Stimulated activated CD8-positive, alpha-beta memory T cell treated with anti-CD3 and anti-CD28 coated beads, Interleukin-7, amount 100 ng/mL, for 4 hours (primary cell): ENCODE results near the gene EMCN.
"Not testable (repeated sequence)": the region's sequence is repeated elsewhere in the genome, so short reads cannot be mapped to it uniquely, and the experiment has no call there.

Source experiments
- DNase-seq, 2 donors: peaks; one replicate each; pipeline ENCODE4 v3.0.0-alpha.2; 2020; ENCODE audit warnings: low read depth in 2 of 2

Gene EMCN

DNA sequence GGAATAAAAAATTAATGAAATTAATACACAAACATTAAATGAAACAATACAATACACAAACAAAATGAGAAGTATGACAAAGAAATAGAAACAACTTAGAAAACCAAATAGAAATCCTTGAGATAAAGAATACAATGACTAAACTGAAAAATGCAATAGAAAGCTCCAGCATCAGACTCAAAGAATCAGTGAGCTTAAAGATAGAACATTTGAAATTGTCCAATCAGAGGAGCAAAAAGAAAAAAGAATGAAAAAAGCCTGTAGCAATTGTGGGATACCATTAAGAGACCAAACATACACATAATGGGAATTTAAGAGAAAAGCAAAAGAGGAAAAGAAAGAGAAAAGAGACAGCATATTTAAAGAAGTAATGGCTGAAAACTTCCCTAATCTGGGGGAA is 25.7 kb downstream of the EMCN start:
- DNase-seq, result no peak

DNA sequence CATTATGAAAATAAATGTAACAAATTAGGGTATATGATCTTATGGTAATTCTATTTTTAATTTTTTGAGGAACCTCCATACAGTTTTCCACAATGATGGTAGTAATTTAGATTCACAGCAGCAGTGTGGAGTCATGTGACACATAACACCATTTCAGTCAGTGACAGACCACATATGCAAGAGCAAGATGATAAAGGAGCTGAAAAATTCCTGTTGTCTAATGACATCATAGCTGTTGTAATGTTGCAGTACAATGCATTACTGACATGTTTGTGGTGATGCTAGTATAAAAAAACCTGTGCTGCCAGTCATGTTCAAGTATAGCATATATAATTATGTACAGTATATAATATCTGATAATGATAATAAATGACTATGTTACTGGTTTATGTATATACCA is 28.5 kb downstream of the EMCN start:
- no peak for DNase-seq

DNA sequence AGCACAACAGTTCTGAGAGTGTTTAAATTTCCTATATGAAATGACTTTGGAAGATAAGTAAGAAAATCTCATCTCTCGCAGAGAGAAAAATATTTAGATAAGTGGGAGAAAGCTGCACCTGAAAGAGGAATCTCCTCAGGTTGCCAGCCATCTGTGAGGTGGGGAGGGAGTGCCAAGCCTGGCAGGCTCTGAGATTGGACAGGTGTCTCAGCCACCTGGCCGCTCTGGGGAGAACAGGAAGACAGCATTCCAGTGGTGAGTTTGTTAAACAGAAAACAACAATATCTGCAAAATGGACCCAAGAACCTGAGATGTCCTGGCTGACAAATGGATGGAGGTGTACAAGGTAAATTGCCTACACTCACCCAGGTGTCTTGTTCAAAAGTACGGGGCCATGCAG is 31.3 kb downstream of the EMCN start:
- no peak for DNase-seq

DNA sequence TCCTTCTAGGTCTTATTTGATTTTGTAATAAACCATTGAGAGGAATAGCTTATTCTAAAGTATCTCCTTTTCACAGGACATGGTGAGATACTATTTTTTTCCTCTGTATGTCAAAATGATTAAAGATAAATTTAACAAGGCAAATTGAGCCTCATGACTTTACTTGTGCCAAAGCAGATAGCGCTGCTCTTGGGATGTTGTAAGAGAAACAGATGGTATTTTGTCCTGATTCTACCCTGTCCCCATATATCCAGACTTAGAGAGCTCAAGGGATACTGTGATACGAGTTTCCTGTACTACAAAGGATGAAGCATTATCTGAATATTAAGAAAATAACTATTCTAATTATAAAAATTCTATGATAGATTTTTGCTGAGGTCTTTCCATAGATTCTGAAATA is 34.0 kb downstream of the EMCN start:
- no peak for DNase-seq

DNA sequence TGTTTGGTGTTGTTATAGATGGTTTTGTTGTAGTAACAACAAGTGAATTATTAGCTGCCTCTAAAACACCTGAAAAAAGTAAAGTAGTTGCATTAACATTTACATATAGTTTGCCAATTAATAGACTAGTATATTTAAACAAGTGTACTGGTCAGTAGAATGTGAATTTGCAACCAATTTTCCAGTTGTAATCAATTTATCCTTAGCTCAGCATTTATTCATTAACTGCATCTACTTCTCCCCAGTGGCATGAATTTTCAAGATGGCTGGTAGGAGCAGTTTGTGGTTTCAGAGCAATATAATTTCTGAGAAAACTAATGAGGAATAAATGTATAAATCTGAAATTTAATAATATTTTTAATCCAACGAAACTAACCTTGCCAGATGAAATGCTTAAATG is 37.9 kb downstream of the EMCN start:
- no peak for DNase-seq

DNA sequence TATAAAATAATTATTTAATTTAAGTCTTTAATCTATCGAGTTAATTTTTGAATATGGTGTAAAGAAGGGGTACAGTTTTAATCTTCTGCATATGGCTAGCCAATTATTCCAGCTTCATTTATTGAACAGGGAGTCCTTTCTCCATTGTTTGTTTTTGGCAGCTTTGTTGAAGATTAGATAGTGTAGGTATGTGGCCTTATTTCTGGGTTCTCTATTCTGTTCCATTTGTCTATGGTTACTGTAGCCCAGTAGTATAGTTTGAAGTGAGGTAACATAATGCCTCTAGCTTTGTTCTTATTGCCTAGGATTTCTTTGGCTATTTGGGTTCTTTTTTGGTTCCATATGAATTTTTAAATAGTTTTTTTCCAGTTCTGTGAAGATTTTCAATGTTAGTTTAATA is 48.3 kb downstream of the EMCN start:
- no peak for DNase-seq

DNA sequence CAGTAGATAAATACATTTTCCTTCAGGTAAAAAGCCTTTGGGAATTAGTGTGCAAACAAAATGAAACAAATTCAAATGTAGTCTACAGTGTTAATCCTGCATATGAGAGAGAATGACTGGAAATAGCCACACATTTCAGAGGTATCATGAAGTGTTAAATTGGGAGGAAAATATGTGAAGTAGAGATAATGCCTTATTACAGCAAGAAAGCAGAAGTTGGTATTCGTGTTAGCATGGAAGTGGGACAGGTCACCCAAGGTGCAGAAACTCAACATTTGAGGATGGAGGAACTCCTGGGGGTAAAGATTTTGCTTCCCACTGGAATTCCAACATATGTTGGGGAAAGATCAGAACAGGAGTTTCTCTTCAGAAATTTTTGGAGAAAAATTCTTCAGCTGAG is 51.3 kb downstream of the EMCN start:
- DNase-seq, result no peak

DNA sequence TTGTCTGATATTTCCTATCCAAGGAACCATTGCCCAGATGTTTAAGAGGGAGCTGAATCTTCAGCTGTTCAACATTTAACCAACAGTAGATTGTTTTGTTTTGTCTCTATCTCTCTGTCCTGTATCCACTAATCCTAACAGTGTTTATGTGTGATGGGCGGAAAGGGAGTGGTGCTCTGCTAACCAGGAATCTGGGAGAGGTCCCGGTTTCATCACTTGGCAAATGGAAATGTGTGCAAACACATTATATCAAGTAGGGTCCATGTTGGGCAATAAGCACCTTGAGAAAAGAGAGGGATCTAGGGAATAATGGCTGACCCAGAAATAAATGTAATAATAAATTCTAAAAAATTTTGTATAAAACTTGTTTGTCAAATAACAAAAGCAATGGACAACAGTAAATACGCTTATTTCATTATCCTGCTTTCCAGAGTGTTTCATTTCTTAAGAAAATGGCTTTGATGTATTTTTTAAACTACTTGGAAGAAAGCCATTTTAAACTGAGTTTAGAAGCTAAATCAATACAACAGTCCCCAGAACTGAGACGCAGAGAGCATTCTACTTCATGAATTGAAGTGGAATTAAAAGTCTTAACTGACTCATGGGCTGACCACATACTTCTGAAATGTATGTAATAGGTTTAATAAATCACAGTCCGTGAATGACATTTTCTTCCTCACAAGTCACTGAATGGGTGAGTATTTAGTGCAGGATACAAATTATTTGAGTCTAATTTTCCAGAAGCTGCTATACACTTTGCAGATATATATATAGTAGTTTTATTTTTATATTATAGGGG is 55.8 kb downstream of the EMCN start:
- no peak for DNase-seq

DNA sequence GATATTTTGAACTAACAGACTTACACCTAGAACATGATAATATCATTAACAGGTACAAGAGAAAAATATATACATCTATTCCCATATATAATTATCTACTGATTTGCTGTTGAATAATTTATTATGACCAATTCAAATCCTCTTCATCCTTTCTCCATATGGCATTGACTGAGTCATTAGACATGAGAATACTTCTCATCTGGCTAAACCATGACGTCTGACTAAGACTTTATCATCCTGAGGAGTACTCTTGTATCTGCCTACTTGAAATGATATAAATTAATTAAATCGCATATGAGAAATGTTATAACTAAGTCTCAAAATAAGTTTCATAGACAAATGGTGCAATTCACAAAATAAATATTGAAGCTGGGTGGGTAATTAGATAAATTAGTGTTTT is 67.4 kb downstream of the EMCN start:
- no peak for DNase-seq

DNA sequence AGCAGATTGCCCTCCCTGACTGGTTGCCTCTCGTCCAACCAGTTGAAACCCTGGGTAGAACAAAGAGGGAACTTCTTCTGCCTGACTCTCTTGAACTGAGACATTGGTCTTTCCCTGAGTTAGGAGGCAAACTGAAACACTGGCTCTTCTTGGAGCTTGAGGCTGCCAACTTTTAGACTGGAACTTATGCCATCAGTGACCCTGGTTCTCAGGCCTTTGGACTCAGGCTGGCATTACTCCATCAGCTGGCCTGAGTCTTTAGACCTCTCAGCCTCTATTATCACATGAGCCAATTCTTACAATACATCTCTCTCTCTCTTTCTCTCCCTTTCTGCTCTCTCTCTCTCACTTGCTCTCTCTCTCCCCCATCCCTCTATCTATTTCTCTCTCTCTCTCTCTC is 86.4 kb downstream of the EMCN start:
- no peak for DNase-seq

DNA sequence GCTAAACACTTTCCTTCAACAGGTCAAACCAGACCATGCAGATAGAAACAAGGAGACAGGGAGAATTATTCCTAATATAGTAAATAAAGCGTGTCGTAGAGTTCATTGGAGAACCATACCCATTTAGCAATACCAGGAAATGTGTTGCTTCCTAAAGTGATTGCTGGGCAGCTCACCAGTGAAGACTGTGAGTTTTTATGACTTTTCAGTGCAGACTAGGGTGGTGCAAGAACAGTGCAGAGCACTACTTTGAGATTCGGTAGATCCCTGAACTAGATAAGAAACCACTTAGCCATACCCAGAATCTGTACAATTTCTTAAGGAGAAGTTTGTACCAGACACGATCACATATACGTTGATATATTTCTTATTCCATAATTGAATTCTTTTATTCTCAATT is 87.4 kb downstream of the EMCN start:
- no peak for DNase-seq

DNA sequence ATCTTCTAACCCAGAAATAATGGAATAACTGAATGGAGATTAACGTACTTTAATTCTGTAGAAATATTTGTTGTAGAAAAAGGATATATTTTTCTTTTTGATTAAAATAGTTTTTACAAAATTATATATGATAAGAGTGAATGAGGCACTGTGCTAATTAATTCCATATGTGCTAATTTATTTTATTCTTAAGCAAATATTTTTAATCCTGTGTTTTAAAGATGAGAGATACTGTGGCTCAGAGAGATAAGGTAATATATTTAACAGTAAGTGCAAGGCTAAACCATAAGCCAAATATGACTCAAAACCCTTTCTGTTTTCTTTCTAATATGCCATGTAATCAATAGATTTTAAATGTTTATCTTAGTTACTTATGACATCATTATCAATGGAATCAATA is 88.2 kb downstream of the EMCN start:
- no peak for DNase-seq

DNA sequence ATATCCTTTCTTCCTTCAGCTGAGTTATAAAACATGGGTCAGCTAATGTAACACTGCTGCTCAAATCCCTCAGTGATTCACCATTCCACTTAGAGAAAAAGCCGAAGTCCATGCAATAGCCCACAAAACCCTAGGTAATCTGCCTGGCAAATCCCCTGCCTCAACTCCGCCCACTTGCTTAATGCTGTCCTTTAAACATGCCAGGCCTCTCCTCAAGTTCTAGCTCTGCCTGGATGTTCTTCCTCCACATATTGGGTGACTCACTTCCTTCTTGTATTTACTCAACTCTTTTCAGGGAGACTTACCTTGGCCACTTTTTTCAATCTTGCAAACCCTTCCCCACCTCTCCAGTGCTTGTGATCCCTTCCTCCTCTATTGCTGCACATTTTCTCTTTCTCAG is 89.8 kb downstream of the EMCN start:
- no peak for DNase-seq

DNA sequence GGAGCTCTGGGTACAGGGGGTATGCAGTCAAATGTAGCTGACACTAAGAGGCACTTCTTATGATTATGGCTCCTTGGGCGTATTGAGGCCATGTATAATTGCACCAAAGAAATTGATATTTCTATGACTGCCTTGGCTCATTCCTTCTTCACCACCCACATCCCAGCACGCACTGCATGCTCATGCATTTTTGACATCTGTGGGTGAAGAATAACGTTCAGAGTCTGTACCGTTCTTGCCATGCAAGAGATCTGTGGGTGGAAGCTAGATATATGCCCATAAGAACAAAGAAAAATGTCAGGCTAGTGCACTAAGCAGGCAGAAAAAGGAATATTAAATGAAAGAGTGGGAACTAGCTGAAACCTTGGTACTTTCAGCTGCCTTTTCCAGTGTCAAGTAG is 93.4 kb downstream of the EMCN start:
- no peak for DNase-seq

DNA sequence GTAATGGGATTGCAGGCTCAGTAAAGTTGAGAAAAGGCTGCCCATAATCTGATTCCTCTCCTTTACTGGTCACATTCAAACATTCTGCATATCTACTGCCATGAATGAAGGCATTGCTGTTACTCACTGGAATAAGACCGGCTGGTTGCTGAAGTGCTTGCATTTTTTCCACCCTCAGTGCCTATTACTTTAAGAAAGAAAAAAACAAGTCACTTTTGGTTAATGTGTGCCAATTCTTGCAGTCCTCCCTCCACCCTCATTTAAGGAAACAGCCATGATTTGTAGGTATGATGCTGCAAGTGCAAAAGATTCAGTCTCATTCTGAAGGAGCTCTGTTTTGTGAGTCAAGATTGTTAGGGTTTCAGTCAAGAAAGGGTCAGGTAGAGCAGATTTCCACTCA is 94.9 kb downstream of the EMCN start:
- no peak for DNase-seq

DNA sequence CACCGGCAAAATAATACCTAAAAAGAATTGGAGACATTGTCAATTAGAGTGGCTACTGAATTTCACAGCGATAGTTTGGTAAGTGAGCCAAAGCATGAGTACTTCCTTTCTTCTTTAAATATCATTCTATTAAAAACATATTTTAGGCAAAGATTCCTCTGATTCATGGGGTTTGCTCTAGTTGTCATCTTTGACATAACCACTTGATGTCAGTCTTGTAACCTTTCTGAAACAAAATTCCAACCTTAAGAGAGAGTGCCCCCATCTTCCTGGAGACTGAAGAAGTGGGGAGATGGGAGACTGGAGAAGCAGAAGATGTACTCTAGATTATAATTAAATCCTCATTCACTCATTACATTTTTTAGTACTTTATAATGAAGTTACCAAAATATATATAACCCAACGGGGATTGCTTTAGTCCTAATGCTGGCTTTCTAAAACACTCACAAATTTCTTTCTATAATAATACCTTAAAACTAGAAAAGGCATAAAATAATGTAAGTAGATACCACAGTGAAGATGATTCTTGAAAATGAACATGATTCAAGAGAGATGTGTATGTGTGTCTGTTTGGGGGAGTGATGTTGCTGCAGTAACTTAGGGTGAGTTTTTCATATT is 96.4 kb downstream of the EMCN start:
- DNase-seq, result no peak

DNA sequence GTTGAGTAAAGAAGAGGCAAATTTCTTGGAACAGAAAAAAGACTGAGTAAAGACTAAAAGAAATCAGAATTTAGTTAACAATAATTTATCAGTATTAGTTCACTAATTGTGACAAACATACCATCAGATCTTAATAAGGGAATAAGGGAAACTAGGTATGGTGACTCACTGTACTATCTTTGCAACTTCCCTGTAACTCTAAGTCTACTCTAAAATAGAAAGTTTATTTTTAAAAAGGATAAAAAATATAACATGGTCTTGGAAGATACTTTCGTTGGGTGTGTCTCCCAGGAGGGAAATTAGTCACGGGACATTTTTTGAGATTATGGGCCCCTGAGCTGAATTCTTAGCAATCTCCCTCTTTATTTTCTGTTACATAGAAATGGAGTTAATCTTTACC is 97.3 kb downstream of the EMCN start:
- no peak for DNase-seq

DNA sequence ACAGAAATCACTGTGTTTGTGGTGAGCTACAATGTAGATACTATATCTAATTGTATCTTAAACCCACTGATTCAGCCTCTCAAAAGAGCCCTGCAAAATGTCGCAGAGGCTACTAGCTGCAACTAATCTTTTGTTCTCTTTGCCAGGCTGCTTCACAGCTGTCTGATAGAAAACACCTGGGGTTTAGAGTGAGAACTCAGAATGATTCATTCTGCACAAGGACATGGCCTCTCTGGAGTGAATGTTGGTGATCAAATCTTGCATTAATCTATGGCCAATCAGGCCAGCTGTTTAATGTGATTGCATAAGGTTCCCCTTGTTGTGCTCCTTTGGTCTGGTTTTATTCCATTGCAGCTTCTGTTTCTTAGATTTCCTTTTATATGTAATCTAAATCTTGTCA is 100.3 kb downstream of the EMCN start:
- DNase-seq, result no peak

DNA sequence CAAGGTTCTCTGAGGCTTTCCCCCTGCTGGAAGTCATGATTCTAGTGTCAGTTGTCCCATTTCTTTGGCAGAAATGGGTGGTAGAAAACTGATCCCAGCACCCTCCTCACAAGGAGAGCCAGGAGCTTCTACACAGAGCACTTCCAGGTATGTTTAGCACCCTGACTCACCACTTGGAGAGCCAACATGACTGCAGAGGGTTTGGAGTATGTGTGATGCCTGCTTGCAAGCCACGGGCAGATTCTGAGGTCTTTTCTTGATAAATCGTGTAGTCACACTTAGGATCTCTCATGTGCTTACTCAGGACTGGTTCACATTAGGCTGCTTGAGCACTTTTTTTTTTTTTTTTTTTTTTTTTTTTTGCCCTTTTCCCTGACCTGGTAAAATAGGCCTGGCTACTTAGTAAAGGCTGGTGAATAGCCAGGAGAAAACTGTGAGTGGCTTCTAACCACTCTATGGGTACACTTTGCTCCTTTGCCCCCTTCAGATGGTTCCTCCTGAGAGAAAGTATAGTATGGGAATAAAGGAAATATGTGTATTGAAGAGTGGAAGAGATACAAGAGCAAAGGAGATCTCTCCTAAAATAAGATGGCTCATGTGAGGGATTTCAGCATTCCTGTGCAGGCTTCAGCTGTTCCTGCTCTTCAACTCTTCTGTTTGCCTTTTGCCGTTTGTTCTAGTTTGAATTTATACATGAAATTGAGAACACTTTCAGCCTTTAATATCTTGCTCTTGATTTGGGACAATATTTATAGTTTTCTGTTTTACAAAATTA is 103.6 kb downstream of the EMCN start:
- no peak for DNase-seq

DNA sequence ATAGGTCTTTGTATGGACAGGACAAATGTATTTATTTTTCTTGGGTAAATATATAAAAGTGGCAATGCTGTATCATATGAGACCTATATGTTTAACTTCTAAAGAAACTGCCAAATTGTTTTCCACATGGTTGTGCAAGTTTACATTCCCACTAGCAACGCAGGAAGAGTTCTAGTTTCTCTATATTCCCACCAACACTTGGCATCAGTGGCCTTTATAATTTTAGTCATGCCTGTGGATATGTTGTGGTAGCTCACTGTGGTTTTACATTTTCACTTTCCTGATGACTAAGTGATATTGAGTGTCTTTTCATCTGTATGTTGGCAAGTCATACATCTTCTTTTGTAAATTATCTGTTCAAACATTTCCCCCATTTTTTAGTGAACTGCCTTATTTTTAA is 126.0 kb downstream of the EMCN start:
- no peak for DNase-seq

DNA sequence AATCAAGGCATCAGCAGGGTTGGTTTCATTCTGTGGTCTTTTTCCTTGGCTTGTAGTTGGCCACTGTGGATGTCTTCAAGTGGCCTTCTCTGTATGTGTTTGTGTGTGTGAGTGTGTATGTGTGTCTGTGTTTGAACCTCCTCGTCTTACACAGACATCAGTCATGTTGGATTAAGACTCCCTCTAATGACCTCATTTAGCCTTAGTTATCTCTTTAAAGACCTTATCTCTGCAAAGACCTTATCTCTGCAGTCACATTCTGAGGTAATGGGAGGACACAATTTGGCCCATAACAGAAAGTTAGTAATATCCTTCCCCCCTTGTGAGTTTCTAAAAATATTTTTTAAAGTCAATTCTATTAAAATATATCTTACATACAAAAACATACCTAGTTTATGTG is 126.7 kb downstream of the EMCN start:
- no peak for DNase-seq

DNA sequence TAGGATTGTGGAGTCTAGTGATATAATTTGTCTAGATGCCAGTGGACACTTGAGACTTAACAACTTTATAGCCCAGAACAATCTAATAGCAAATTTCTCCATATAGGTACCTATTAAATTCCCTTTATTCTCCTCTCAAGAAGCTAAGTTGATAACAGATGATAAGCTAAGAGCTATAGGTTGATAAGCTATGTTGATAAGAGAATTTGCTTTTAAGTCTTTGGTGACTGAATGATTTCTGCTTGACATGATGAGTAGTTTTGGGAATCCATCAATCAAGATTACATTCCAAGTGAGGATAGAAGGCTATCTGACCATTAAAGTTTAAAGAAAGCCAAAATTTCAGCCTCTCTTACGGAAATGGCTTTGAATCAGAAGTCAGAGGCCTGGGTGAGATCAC is 131.6 kb downstream of the EMCN start:
- DNase-seq, result no peak

DNA sequence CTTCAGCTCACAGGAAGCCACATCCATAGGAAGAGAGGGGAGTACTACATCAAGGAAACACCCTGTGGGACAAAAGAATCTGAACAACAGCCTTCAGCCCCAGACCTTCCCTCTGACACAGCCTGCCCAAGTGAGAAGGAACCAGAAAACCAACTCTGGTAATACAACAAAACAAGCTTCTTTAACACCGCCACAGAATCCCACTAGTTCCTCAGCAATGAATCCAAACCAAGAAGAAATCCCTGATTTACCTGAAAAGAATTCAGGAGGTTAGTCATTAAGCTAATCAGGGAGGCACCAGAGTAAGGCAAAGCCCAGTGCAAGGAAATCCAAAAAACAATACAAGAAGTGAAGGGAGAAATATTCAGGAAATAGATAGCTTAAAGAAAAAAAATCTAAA is 137.4 kb downstream of the EMCN start:
- DNase-seq, result not testable (repeated sequence)
